Activated gamma-delta T cell treated with Interleukin-2 at 50 U/mL for 16 hours (primary cell): ENCODE measurements around the gene ODF2L.
"Not testable (repeated sequence)": the region's sequence is repeated elsewhere in the genome, so short reads cannot be mapped to it uniquely, and the experiment has no call there.

Experiments
- DNase-seq: peaks from one replicate; pipeline ENCODE4 v3.0.0-alpha.2; 2020

ODF2L gene

GRCh38 chr1:86387916-86388627 is 8.1 kb downstream of the ODF2L start:
- DNase-seq, result no peak

- no peak for DNase-seq
These were observed 13.2 kb downstream of the ODF2L start for GRCh38 chr1:86382878-86383277.

- DNase-seq, result no peak
These were observed 14.9 kb downstream of the ODF2L start for GRCh38 chr1:86381223-86381622.

- DNase-seq, result no peak
These were observed 15.8 kb downstream of the ODF2L start for GRCh38 chr1:86380257-86380861.

GRCh38 chr1:86378813-86379212 is 17.3 kb downstream of the ODF2L start:
- no peak for DNase-seq

- DNase-seq, result no peak
These were observed 18.8 kb downstream of the ODF2L start for GRCh38 chr1:86377341-86377740.

- no peak for DNase-seq
These were observed 20.4 kb downstream of the ODF2L start for GRCh38 chr1:86375688-86376087.

GRCh38 chr1:86370601-86371022 is 25.5 kb downstream of the ODF2L start:
- no peak for DNase-seq

- DNase-seq, result no peak
These were observed 30.2 kb downstream of the ODF2L start for GRCh38 chr1:86365896-86366295.

- no peak for DNase-seq
These were observed 33.3 kb downstream of the ODF2L start for GRCh38 chr1:86362807-86363206.

- DNase-seq, result no peak
These were observed 38.3 kb downstream of the ODF2L start for GRCh38 chr1:86357796-86358195.

GRCh38 chr1:86356247-86356646 is 39.9 kb downstream of the ODF2L start:
- DNase-seq, result no peak

GRCh38 chr1:86352086-86352485 is 44.0 kb downstream of the ODF2L start:
- no peak for DNase-seq

- not testable (repeated sequence) for DNase-seq
These were observed 45.9 kb downstream of the ODF2L start for GRCh38 chr1:86350230-86350629.

- no peak for DNase-seq
These were observed 49.7 kb downstream of the ODF2L start for GRCh38 chr1:86346388-86346787.

GRCh38 chr1:86345042-86345441 is 51.1 kb downstream of the ODF2L start:
- DNase-seq, result no peak

GRCh38 chr1:86339906-86340305 is 56.2 kb downstream of the ODF2L start:
- DNase-seq, result no peak

- no peak for DNase-seq
These were observed 56.9 kb downstream of the ODF2L start for GRCh38 chr1:86339014-86339812.

GRCh38 chr1:86335916-86336315 is 60.2 kb downstream of the ODF2L start:
- no peak for DNase-seq

- DNase-seq, result no peak
These were observed 70.9 kb downstream of the ODF2L start for GRCh38 chr1:86325264-86325663.

GRCh38 chr1:86324130-86324822 is 71.8 kb downstream of the ODF2L start:
- no peak for DNase-seq

GRCh38 chr1:86322241-86322640 is 73.9 kb downstream of the ODF2L start:
- no peak for DNase-seq

- no peak for DNase-seq
These were observed 77.7 kb downstream of the ODF2L start for GRCh38 chr1:86318436-86318835.
